Loucy (cell line): ENCODE data around the gene DTYMK.

Experiments
- H2AFZ ChIP-seq: fragments of 200-600 bp; sonication (generic); 2 replicates; pipeline ENCODE4 v1.6.0; 2016; ENCODE audit warnings: antibody characterized with exemption, mild to moderate bottlenecking, low read length, moderate library complexity
- H3F3A ChIP-seq: fragments of 200-600 bp; 2 replicates; pipeline ENCODE4 v1.6.0; 2016; ENCODE audit warnings: antibody characterized with exemption, low read depth, mild to moderate bottlenecking
- H3K27me3 ChIP-seq: fragments of 200-600 bp; sonication (generic); 2 replicates; pipeline ENCODE4 v1.6.1; 2014; ENCODE audit warnings: low read length, mild to moderate bottlenecking; ENCODE audit not compliant: insufficient read depth, poor library complexity, severe bottlenecking
- H3K36me3 ChIP-seq: fragments of 200-600 bp; sonication (generic); 2 replicates; pipeline ENCODE4 v1.6.1; 2016; ENCODE audit warnings: low read length; ENCODE audit not compliant: insufficient read depth
- H3K4me1 ChIP-seq: fragments of 200-600 bp; sonication (generic); 2 replicates; pipeline ENCODE4 v1.5.1; 2014; ENCODE audit warnings: low read length, mild to moderate bottlenecking; ENCODE audit not compliant: insufficient read depth, poor library complexity, severe bottlenecking
- H3K4me2 ChIP-seq: fragments of 200-600 bp; sonication (generic); 2 replicates; pipeline ENCODE4 v1.6.0; 2014; ENCODE audit warnings: antibody characterized with exemption, low read length, low read depth, mild to moderate bottlenecking; ENCODE audit not compliant: poor library complexity, severe bottlenecking
- H3K4me3 ChIP-seq: fragments of 200-600 bp; sonication (generic); 2 replicates; pipeline ENCODE4 v1.5.1; 2014; ENCODE audit warnings: low read length, mild to moderate bottlenecking, mixed read lengths; ENCODE audit not compliant: poor library complexity, severe bottlenecking
- H3K79me2 ChIP-seq: fragments of 200-600 bp; sonication (generic); 2 replicates; pipeline ENCODE4 v1.6.1; 2014; ENCODE audit warnings: low read length; ENCODE audit not compliant: insufficient read depth
- H3K9ac ChIP-seq: fragments of 200-600 bp; sonication (generic); 2 replicates; pipeline ENCODE4 v1.6.0; 2014; ENCODE audit warnings: mild to moderate bottlenecking, low read depth, low read length, moderate library complexity; ENCODE audit not compliant: poor library complexity, severe bottlenecking
- H3K9me2 ChIP-seq: fragments of 200-600 bp; sonication (generic); replicated peaks from 2 replicates; pipeline ENCODE4 v1.6.1; 2016; ENCODE audit warnings: low read depth, low read length, mixed read lengths
- H3K9me3 ChIP-seq: fragments of 200-600 bp; sonication (generic); 2 replicates; pipeline ENCODE4 v1.6.1; 2014; ENCODE audit warnings: mild to moderate bottlenecking, antibody characterized with exemption, low read length, low read depth; ENCODE audit not compliant: insufficient read depth
- H4K20me1 ChIP-seq: fragments of 200-600 bp; sonication (generic); 2 replicates; pipeline ENCODE4 v1.6.0; 2014; ENCODE audit warnings: antibody characterized with exemption, low read length, mild to moderate bottlenecking; ENCODE audit not compliant: insufficient read depth, poor library complexity, severe bottlenecking
- CTCF ChIP-seq: fragments of 200-600 bp; sonication (generic); conservative IDR thresholded peaks from 2 replicates; pipeline ENCODE4 v1.5.1; 2014; ENCODE audit warnings: mild to moderate bottlenecking, antibody characterized with exemption, low read length
- EZH2phosphoT487 ChIP-seq: fragments of 200-600 bp; IDR thresholded peaks from 2 replicates; pipeline ENCODE4 v1.6.1; 2018; ENCODE audit warnings: antibody characterized with exemption, mild to moderate bottlenecking, moderate library complexity, borderline replicate concordance

Gene DTYMK

GRCh38 chr2:241695651-241696050 lies 9.0 kb upstream of the DTYMK start:
- Histone ChIP-seq H4K20me1 (no peaks in the 10 kb centered on the region), H2AFZ (no peak overlapping the region), H3K9ac (no peak overlapping the region), H3K79me2 (peaks cover 3% of the 10 kb centered on the region), H3K4me2 (no peak overlapping the region), H3K4me1 (peaks cover 3% of the 10 kb centered on the region), H3K9me3 (no peaks in the 10 kb centered on the region), H3F3A (no peaks in the 10 kb centered on the region), H3K9me2 (no peaks in the 10 kb centered on the region), H3K36me3 (no peaks in the 10 kb centered on the region), H3K4me3 (no peak overlapping the region), H3K27me3 (no peaks in the 10 kb centered on the region)
- TF ChIP-seq CTCF (no peak), EZH2phosphoT487 (no peak)

DNA sequence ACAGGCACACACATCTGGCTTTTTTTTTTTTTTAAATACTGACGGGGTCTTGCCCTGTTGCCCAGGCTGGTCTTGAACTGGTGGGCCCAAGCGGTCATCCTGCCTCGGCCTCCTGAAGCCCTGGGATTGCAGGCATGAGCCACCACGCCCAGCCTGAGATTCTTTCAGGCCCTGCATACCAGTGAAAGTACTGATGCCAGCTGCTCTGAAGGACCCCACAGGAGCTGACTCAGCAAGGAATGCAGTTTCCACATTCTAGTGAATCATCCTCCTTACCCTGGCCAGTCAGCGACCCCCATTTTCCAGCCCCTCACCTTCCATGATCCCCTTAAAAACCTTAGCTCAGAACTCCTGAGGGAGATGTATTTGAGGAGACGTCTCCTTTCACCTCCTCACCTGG lies 5.8 kb upstream of the DTYMK start:
- TF ChIP-seq CTCF (no peak), EZH2phosphoT487 (no peak)
- no peaks in the 10 kb centered on the region for H3K27me3 ChIP-seq
- H4K20me1 ChIP-seq = peaks cover 6% of the 10 kb centered on the region
- peaks cover 14% of the 10 kb centered on the region for H3K4me1 ChIP-seq
- H3F3A ChIP-seq = no peaks in the 10 kb centered on the region
- no peak overlapping the region for H3K4me2 ChIP-seq
- H3K9me2 ChIP-seq = no peaks in the 10 kb centered on the region
- H3K9me3 ChIP-seq = no peaks in the 10 kb centered on the region
- no peak overlapping the region for H3K4me3 ChIP-seq
- no peak overlapping the region for H3K9ac ChIP-seq
- H3K79me2 ChIP-seq = peaks cover 30% of the 10 kb centered on the region
- H2AFZ ChIP-seq = no peak overlapping the region
- H3K36me3 ChIP-seq = no peaks in the 10 kb centered on the region

GRCh38 chr2:241690202-241690717 lies 3.6 kb upstream of the DTYMK start:
- peak overlapping the region; percentile 97 for H3K4me2 ChIP-seq
- H3K4me3 ChIP-seq = no peak overlapping the region
- H3K79me2 ChIP-seq = peaks cover 49% of the 10 kb centered on the region
- peaks cover 19% of the 10 kb centered on the region for H3K4me1 ChIP-seq
- H3K9me2 ChIP-seq = no peaks in the 10 kb centered on the region
- H3K27me3 ChIP-seq = no peaks in the 10 kb centered on the region
- H3F3A ChIP-seq = no peaks in the 10 kb centered on the region
- peaks cover 6% of the 10 kb centered on the region for H4K20me1 ChIP-seq
- no peaks in the 10 kb centered on the region for H3K36me3 ChIP-seq
- no peak overlapping the region for H2AFZ ChIP-seq
- TF ChIP-seq EZH2phosphoT487 = no peak
- no peak for TF ChIP-seq CTCF
- H3K9me3 ChIP-seq = no peaks in the 10 kb centered on the region
- peak overlapping the region; percentile 36 for H3K9ac ChIP-seq
